GM12865 (cell line): ENCODE measurements around the gene DNAH10.

Experiments used
- DNase-seq: peaks from one replicate; pipeline ENCODE4 v3.0.0; 2010; ENCODE audit warnings: low read depth
- H3K4me3 ChIP-seq: 2 replicates; pipeline ENCODE4 v1.5.1; 2011; ENCODE audit warnings: mild to moderate bottlenecking, low read depth, low read length, control low read depth
- TF ChIP-seq, protein P1 (sequence below): IDR thresholded peaks from 2 replicates; pipeline ENCODE4 v1.5.1; 2011; ENCODE audit warnings: low read length, control low read depth, low read depth, inconsistent platforms; ENCODE audit not compliant: insufficient read depth; ENCODE audit errors: missing control alignments

The DNAH10 gene

DNA sequence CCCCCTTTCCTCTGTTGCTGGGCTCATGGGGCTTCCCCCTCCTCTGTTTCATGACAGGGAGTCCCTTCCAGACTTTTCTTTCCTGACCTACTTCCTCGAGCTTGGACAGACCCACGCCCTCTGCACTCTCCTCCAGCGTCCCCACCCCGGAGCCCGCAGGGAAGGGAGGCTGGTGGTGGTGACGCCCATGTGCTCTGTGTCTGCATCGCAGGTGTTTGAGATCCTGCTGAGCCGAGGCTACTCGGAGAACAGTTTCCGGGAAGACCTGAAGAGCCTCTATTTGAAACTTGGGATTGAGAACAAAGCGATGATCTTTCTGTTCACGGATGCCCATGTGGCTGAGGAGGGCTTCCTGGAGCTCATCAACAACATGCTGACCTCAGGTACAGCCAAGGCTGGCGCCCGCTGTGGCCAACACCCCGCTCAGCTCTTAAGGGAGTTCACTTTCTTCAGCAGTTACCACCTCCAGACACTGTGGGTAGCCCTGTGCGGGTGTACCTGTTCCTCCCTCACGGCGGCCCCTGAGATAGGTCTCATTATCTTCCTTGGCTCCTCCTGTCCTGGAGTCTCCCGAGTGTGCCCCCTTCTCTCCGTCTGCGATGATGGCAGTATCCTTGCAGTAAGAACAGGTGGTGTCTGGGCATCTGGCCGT lies 125.0 kb downstream of the DNAH10 start:
- no peak overlapping the region for H3K4me3 ChIP-seq
- DNase-seq, result no peak
- TF ChIP-seq, protein P1, sequence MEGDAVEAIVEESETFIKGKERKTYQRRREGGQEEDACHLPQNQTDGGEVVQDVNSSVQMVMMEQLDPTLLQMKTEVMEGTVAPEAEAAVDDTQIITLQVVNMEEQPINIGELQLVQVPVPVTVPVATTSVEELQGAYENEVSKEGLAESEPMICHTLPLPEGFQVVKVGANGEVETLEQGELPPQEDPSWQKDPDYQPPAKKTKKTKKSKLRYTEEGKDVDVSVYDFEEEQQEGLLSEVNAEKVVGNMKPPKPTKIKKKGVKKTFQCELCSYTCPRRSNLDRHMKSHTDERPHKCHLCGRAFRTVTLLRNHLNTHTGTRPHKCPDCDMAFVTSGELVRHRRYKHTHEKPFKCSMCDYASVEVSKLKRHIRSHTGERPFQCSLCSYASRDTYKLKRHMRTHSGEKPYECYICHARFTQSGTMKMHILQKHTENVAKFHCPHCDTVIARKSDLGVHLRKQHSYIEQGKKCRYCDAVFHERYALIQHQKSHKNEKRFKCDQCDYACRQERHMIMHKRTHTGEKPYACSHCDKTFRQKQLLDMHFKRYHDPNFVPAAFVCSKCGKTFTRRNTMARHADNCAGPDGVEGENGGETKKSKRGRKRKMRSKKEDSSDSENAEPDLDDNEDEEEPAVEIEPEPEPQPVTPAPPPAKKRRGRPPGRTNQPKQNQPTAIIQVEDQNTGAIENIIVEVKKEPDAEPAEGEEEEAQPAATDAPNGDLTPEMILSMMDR, result no peak

DNA sequence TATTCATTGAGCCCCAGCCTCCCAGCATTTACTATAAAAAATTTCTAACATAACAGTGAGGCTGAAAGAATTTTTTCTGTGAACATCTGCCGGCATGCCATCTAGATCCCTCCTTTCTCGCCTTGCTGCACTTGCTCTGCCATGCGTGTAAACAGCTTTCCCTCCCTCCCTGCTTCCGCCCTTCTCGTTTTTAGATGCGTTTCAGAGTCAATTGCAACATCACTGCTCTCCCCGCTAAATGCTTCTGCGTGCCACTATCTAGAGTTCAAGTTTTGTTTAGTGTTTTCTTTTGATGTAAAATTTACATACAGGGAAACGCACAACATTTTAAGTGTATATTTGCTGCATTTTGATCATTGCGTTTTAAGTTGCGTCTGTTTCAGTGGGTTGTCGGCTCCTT lies 126.9 kb downstream of the DNAH10 start:
- TF ChIP-seq, protein P1, result no peak
- no peak overlapping the region for H3K4me3 ChIP-seq
- no peak for DNase-seq

DNA sequence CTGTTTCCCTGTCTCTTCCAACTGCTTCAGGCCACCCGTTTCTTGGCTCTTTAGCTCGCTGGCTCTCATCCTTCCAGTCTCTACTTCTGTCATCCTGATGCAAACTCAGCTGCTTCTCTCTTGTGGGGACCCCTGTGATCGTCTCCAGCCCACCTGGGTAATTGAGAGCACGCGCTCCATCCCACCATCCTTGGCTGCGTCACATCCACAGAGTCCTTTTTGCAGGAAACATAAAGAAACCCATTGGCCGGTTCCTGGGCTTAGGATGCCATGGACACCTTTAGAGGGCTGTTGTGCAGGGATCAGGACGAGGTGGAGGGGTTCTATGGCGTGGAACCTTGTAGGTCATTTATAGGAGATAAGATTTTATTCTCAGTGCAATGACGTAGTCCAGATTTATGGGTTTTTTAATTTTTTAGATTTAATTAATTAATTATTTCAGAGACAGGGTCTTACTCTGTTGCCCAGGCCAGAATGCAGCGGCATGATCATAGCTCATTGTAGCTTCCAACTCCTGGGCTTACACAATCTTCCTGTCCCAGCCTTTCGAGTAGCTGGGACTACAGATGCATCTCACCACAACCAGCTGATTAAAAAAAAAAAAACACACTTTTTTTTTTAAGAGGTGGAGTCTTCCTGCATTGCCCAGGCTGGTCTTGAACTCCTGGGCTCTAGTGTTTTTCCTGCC lies 127.9 kb downstream of the DNAH10 start:
- DNase-seq, result no peak
- TF ChIP-seq, protein P1, result no peak
- no peak overlapping the region for H3K4me3 ChIP-seq

DNA sequence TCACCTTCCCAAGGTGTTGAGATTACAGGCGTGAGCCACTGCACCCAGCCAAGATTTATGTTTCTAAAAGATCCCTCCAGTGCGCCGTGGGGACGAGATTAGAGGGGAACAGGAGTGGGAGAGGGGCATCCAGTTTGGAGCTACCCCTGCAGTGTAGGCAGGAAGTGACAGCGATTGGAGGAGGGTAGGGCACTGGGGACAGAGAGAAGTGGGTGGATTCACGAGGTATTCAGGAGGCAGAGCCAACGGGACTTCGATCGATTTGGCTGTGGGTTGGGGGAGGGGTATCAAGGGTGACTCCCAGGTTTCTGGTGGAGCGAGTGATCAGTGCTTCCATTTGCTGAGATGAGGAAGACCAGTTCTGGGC lies 128.4 kb downstream of the DNAH10 start:
- TF ChIP-seq, protein P1, result no peak
- DNase-seq, result no peak
- H3K4me3 ChIP-seq, result no peak overlapping the region

DNA sequence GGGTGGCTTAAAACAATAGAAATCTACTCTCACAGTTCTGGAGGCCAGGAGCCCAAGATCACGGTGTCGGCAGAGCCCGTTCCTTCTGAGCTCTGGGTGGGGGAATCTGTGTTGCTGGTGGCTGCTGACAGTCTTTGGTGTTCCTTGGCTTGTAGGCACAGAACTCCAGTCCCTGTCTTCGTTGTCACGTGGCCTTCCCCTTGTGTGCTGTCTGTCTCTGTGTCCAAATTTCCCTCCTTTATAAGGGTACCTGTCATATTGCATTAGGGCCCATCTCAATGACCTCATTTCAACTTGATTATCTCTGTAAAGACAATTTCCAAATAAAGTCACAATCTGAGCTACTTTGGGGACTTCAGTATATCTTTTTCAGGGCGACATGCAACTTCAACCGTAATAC lies 128.9 kb downstream of the DNAH10 start:
- TF ChIP-seq, protein P1, result no peak

DNA sequence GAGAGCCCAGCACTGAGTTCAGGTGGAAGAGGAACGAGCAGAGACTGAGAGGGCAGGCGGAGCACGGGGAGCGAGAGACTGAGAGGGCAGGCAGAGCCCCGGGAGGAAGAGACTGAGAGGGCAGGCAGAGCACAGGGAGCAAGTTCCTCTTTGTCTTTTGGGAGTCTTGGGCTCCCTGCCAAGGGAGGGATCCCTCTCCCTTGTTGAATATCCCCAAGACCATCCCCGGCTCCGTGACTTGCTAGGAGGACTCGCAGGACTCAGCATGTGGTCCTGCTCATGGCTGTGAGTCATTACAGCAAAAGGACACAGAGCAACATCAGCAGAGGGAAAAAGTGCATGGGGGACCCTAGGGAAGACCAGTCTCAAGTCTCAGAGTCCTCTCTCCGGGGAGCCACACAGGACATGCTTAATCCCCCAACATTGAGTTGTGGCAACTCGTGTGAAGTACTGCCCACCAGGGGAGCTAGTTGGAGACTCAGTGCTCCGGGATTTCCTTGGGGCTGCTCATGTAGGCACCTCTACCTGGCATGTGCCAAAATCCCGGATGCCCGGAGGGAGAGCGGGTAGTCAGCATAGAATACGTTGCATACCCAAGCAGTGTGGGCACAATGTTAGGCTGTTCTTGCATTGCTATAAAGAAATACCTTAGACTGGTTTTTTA lies 129.5 kb downstream of the DNAH10 start:
- DNase-seq, result no peak

More for the DNA sequence above, 128.9 kb downstream of the DNAH10 start:
- H3K4me3 ChIP-seq, result no peak overlapping the region
- DNase-seq, result no peak

More for the DNA sequence above, 129.5 kb downstream of the DNAH10 start:
- no peak overlapping the region for H3K4me3 ChIP-seq
- TF ChIP-seq, protein P1, result no peak
